ENCODE results near the gene ESR1.

ESR1 gene

GRCh38 chr6:151807513-151808370 is at the start of gene ESR1:
TSS of gene ESR1 (plus strand) at chr6:151807682. CDS start at chr6:151807913, 231 bp downstream.
- Mint-ChIP-seq H3K4me1 (ENCODE audit: low read depth) (peaks cover 10% of the 10 kb centered on the region), H3K36me3 (ENCODE audit: low read depth) (no peaks in the 10 kb centered on the region), H3K9me3 (no peaks in the 10 kb centered on the region), H3K27me3 (ENCODE audit: low read depth) (peaks cover 87% of the 10 kb centered on the region), H3K27ac (no peak within 1 kb of the TSS), H3K4me3 (peak within 1 kb of the TSS; percentile 65)

GRCh38 chr6:151760486-151760885 is 47.0 kb upstream of the ESR1 start:
- H3K27me3 Mint-ChIP-seq (ENCODE audit: low read depth) = no peaks in the 10 kb centered on the region
- H3K9me3 Mint-ChIP-seq = peaks cover 11% of the 10 kb centered on the region
- peaks cover 57% of the 10 kb centered on the region for H3K4me1 Mint-ChIP-seq (ENCODE audit: low read depth)
- H3K27ac Mint-ChIP-seq = peak overlapping the region; percentile 56
- no peak overlapping the region for H3K4me3 Mint-ChIP-seq
- H3K36me3 Mint-ChIP-seq (ENCODE audit: low read depth) = peaks cover 18% of the 10 kb centered on the region

GRCh38 chr6:151761851-151762250 is 45.6 kb upstream of the ESR1 start:
- no peak overlapping the region for H3K4me3 Mint-ChIP-seq
- peaks cover 5% of the 10 kb centered on the region for H3K27me3 Mint-ChIP-seq (ENCODE audit: low read depth)
- peaks cover 6% of the 10 kb centered on the region for H3K9me3 Mint-ChIP-seq
- H3K27ac Mint-ChIP-seq = peak overlapping the region; percentile 36
- H3K36me3 Mint-ChIP-seq (ENCODE audit: low read depth) = peaks cover 14% of the 10 kb centered on the region
- H3K4me1 Mint-ChIP-seq (ENCODE audit: low read depth) = peaks cover 53% of the 10 kb centered on the region

GRCh38 chr6:151762817-151763216 is 44.7 kb upstream of the ESR1 start:
- H3K4me1 Mint-ChIP-seq (ENCODE audit: low read depth) = peaks cover 48% of the 10 kb centered on the region

GRCh38 chr6:151763303-151763702 is 44.2 kb upstream of the ESR1 start:
- H3K4me3 Mint-ChIP-seq = no peak overlapping the region
- H3K27me3 Mint-ChIP-seq (ENCODE audit: low read depth) = peaks cover 17% of the 10 kb centered on the region
- H3K36me3 Mint-ChIP-seq (ENCODE audit: low read depth) = peaks cover 10% of the 10 kb centered on the region
- peaks cover 43% of the 10 kb centered on the region for H3K4me1 Mint-ChIP-seq (ENCODE audit: low read depth)
- H3K9me3 Mint-ChIP-seq = peaks cover 3% of the 10 kb centered on the region
- no peak overlapping the region for H3K27ac Mint-ChIP-seq

More at GRCh38 chr6:151762817-151763216, 44.7 kb upstream of the ESR1 start:
- H3K9me3 Mint-ChIP-seq = peaks cover 3% of the 10 kb centered on the region
- H3K4me3 Mint-ChIP-seq = no peak overlapping the region
- peaks cover 10% of the 10 kb centered on the region for H3K36me3 Mint-ChIP-seq (ENCODE audit: low read depth)
- peaks cover 15% of the 10 kb centered on the region for H3K27me3 Mint-ChIP-seq (ENCODE audit: low read depth)
- H3K27ac Mint-ChIP-seq = no peak overlapping the region

- Mint-ChIP-seq H3K27ac (peak overlapping the region; percentile 35), H3K27me3 (ENCODE audit: low read depth) (peaks cover 21% of the 10 kb centered on the region), H3K4me3 (peak overlapping the region; percentile 11), H3K9me3 (peaks cover 3% of the 10 kb centered on the region), H3K4me1 (ENCODE audit: low read depth) (peaks cover 37% of the 10 kb centered on the region), H3K36me3 (ENCODE audit: low read depth) (peaks cover 8% of the 10 kb centered on the region)
Observed at GRCh38 chr6:151763938-151764680, 43.4 kb upstream of the ESR1 start.

GRCh38 chr6:151765444-151765886 is 42.0 kb upstream of the ESR1 start:
- Mint-ChIP-seq H3K27me3 (ENCODE audit: low read depth) (peaks cover 29% of the 10 kb centered on the region), H3K4me1 (ENCODE audit: low read depth) (peaks cover 32% of the 10 kb centered on the region), H3K27ac (no peak overlapping the region), H3K4me3 (no peak overlapping the region), H3K36me3 (ENCODE audit: low read depth) (peaks cover 3% of the 10 kb centered on the region), H3K9me3 (peaks cover 2% of the 10 kb centered on the region)

- Mint-ChIP-seq H3K27ac (no peak overlapping the region), H3K27me3 (ENCODE audit: low read depth) (peaks cover 28% of the 10 kb centered on the region), H3K4me3 (no peak overlapping the region), H3K4me1 (ENCODE audit: low read depth) (no peaks in the 10 kb centered on the region), H3K9me3 (no peaks in the 10 kb centered on the region), H3K36me3 (ENCODE audit: low read depth) (no peaks in the 10 kb centered on the region)
Observed at GRCh38 chr6:151772446-151772845, 35.0 kb upstream of the ESR1 start.

- Mint-ChIP-seq H3K9me3 (no peaks in the 10 kb centered on the region), H3K27ac (no peak overlapping the region), H3K4me1 (ENCODE audit: low read depth) (no peaks in the 10 kb centered on the region), H3K4me3 (no peak overlapping the region), H3K36me3 (ENCODE audit: low read depth) (no peaks in the 10 kb centered on the region), H3K27me3 (ENCODE audit: low read depth) (peaks cover 22% of the 10 kb centered on the region)
Observed at GRCh38 chr6:151773382-151773781, 34.1 kb upstream of the ESR1 start.

GRCh38 chr6:151782560-151782959 is 24.9 kb upstream of the ESR1 start:
- Mint-ChIP-seq H3K27ac (no peak overlapping the region), H3K4me1 (ENCODE audit: low read depth) (no peaks in the 10 kb centered on the region), H3K27me3 (ENCODE audit: low read depth) (peaks cover 16% of the 10 kb centered on the region), H3K36me3 (ENCODE audit: low read depth) (no peaks in the 10 kb centered on the region), H3K4me3 (no peak overlapping the region), H3K9me3 (peaks cover 2% of the 10 kb centered on the region)

GRCh38 chr6:151783692-151784091 is 23.8 kb upstream of the ESR1 start:
- Mint-ChIP-seq H3K27me3 (ENCODE audit: low read depth) (peaks cover 16% of the 10 kb centered on the region), H3K4me3 (no peak overlapping the region), H3K27ac (no peak overlapping the region), H3K36me3 (ENCODE audit: low read depth) (no peaks in the 10 kb centered on the region), H3K9me3 (peaks cover 7% of the 10 kb centered on the region), H3K4me1 (ENCODE audit: low read depth) (no peaks in the 10 kb centered on the region)

GRCh38 chr6:151784441-151785214 is 22.9 kb upstream of the ESR1 start:
- H3K9me3 Mint-ChIP-seq = peaks cover 9% of the 10 kb centered on the region
- H3K36me3 Mint-ChIP-seq (ENCODE audit: low read depth) = no peaks in the 10 kb centered on the region
- peaks cover 16% of the 10 kb centered on the region for H3K27me3 Mint-ChIP-seq (ENCODE audit: low read depth)
- H3K4me3 Mint-ChIP-seq = no peak overlapping the region
- no peak overlapping the region for H3K27ac Mint-ChIP-seq
- no peaks in the 10 kb centered on the region for H3K4me1 Mint-ChIP-seq (ENCODE audit: low read depth)

- H3K4me3 Mint-ChIP-seq = no peak overlapping the region
- no peaks in the 10 kb centered on the region for H3K4me1 Mint-ChIP-seq (ENCODE audit: low read depth)
- H3K9me3 Mint-ChIP-seq = no peaks in the 10 kb centered on the region
- peaks cover 38% of the 10 kb centered on the region for H3K27me3 Mint-ChIP-seq (ENCODE audit: low read depth)
- H3K27ac Mint-ChIP-seq = no peak overlapping the region
- no peaks in the 10 kb centered on the region for H3K36me3 Mint-ChIP-seq (ENCODE audit: low read depth)
Observed at GRCh38 chr6:151796842-151797530, 10.5 kb upstream of the ESR1 start.

- H3K4me3 Mint-ChIP-seq = no peak overlapping the region
- no peaks in the 10 kb centered on the region for H3K9me3 Mint-ChIP-seq
- H3K27me3 Mint-ChIP-seq (ENCODE audit: low read depth) = peaks cover 73% of the 10 kb centered on the region
- H3K27ac Mint-ChIP-seq = no peak overlapping the region
- no peaks in the 10 kb centered on the region for H3K36me3 Mint-ChIP-seq (ENCODE audit: low read depth)
- peaks cover 10% of the 10 kb centered on the region for H3K4me1 Mint-ChIP-seq (ENCODE audit: low read depth)
Observed at GRCh38 chr6:151803743-151804142, 3.7 kb upstream of the ESR1 start.

All from T-helper 1 cell treated with Interleukin-12 subunit alpha and Interleukin-12 subunit beta and Interleukin-4 antibody, amounts not matched to agents 30 μg/mL and 1 μg/mL, for 36 hours (primary cell).